ENCODE results near the gene KCNT2. TPM values are rescaled to one million over a fixed set of nuclear protein-coding genes. Genes with fewer than 3 reads are reported as not detected.

The KCNT2 gene
- total RNA-seq, 6 donors from 2014 or later: 2.7 to 9.9 (median 5.9) TPM

DNA sequence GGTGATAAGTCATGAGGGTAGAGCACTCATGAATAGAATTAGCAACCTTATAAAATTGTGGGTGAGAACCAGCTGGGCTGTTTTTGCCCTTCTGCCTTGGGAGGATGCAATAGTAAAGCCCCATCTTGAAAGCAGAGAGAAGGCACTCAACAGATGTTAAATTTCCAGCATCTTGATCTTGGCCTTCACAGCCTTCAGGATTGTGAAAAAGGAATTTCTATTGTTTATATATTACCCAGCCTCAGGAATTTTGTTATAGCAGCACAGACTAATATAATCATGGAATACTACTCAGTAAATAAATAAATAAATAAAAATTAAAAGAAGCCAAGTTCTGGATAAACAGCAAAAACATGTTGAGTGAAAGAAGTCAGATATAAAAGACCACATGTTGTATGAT, 175.2 kb downstream of the KCNT2 start:
- DNase-seq (no peak), ATAC-seq (ENCODE audit: low FRiP score in 2 of 2) (no peak)
- no peak for TF ChIP-seq POLR2A (IDR thresholded peaks at IDR 0.05)
- no peak for TF ChIP-seq EP300 (IDR thresholded peaks at IDR 0.05)
- TF ChIP-seq, protein P1, sequence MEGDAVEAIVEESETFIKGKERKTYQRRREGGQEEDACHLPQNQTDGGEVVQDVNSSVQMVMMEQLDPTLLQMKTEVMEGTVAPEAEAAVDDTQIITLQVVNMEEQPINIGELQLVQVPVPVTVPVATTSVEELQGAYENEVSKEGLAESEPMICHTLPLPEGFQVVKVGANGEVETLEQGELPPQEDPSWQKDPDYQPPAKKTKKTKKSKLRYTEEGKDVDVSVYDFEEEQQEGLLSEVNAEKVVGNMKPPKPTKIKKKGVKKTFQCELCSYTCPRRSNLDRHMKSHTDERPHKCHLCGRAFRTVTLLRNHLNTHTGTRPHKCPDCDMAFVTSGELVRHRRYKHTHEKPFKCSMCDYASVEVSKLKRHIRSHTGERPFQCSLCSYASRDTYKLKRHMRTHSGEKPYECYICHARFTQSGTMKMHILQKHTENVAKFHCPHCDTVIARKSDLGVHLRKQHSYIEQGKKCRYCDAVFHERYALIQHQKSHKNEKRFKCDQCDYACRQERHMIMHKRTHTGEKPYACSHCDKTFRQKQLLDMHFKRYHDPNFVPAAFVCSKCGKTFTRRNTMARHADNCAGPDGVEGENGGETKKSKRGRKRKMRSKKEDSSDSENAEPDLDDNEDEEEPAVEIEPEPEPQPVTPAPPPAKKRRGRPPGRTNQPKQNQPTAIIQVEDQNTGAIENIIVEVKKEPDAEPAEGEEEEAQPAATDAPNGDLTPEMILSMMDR (IDR thresholded peaks at IDR 0.05): no peak
- no peak for TF ChIP-seq POLR2AphosphoS5 (IDR thresholded peaks at IDR 0.05)
- no peaks in the 10 kb centered on the region for H3K27me3 ChIP-seq
- no peak overlapping the region for H3K27ac ChIP-seq
- H3K36me3 ChIP-seq: no peaks in the 10 kb centered on the region
- no peaks in the 10 kb centered on the region for H3K9me3 ChIP-seq
- no peaks in the 10 kb centered on the region for H3K4me1 ChIP-seq
- H3K4me3 ChIP-seq: no peak overlapping the region

DNA sequence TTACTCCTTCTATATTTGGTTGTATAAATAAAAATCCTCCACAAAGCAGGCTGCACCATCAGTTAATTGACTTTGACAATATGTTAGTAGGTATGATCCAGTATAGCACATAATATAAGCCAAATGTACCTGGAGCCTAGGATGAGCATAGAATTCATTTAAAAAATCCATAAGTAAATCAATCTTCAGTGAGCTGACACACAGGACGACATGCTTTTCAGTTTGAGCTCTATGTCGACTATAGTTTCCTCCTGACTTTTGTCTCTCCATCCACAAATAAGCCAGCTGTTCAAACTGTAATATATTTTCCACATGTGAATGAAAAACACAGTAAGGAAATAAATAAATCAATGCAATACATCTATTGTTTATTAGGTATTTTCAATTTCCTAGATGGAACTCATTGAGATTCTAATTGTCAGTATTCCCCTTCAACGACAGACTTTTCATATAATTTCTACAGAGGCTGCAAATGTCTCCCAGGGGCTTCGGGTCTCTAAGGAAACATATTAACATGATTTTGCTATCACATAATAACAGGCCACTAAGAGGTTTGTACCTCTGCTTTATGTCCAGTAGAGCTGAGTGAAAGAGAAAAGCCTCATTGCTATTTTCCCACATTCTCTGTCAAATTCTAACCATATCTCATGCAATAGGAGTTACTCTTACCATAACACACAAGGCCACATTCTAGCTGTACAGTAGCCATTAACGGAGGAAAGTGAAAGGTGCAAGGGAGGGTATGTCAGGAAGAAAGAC, 180.1 kb downstream of the KCNT2 start:
- no peaks in the 10 kb centered on the region for H3K9me3 ChIP-seq
- TF ChIP-seq, protein P1 (IDR thresholded peaks at IDR 0.05): no peak
- TF ChIP-seq POLR2AphosphoS5 (IDR thresholded peaks at IDR 0.05) (no peak), POLR2A (IDR thresholded peaks at IDR 0.05) (no peak), EP300 (IDR thresholded peaks at IDR 0.05) (no peak)
- no peak for ATAC-seq (ENCODE audit: low FRiP score in 2 of 2)
- WGBS, 2 donors: 65 to 73% methylated on average over 5 of the region's 5 CpGs
- no peak for DNase-seq
- no peaks in the 10 kb centered on the region for H3K4me1 ChIP-seq
- H3K27me3 ChIP-seq: no peaks in the 10 kb centered on the region
- no peak overlapping the region for H3K4me3 ChIP-seq
- no peak overlapping the region for H3K27ac ChIP-seq
- no peaks in the 10 kb centered on the region for H3K36me3 ChIP-seq

DNA sequence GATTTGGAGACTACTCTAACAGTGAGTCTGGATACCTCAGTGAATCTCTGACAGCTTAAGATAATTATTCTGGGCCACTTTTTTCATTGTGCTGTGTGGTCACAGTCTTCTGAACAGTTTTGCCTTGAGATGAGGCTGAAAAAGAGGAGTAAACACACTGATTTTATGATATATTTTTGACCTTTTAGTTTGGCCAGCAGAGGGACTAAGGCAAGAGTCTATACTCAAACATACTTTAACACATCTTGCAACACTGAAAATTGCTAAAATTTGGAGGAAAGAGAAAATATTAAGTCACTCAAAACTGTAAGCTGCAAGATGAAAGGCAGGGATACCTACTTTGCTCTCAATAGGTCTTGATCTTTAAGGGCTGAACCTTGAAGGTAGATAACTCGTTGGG, 182.7 kb downstream of the KCNT2 start:
- H3K27me3 ChIP-seq: no peaks in the 10 kb centered on the region
- 65 to 71% methylated on average over 1 of the region's 1 CpG for WGBS, 2 donors
- TF ChIP-seq POLR2AphosphoS5 (IDR thresholded peaks at IDR 0.05): no peak
- TF ChIP-seq EP300 (IDR thresholded peaks at IDR 0.05): no peak
- TF ChIP-seq, protein P1 (IDR thresholded peaks at IDR 0.05): no peak
- TF ChIP-seq POLR2A (IDR thresholded peaks at IDR 0.05): no peak
- no peaks in the 10 kb centered on the region for H3K9me3 ChIP-seq
- H3K4me3 ChIP-seq: no peak overlapping the region
- H3K4me1 ChIP-seq: no peaks in the 10 kb centered on the region
- DNase-seq (no peak), ATAC-seq (ENCODE audit: low FRiP score in 2 of 2) (no peak)
- H3K27ac ChIP-seq: no peak overlapping the region
- H3K36me3 ChIP-seq: no peaks in the 10 kb centered on the region

DNA sequence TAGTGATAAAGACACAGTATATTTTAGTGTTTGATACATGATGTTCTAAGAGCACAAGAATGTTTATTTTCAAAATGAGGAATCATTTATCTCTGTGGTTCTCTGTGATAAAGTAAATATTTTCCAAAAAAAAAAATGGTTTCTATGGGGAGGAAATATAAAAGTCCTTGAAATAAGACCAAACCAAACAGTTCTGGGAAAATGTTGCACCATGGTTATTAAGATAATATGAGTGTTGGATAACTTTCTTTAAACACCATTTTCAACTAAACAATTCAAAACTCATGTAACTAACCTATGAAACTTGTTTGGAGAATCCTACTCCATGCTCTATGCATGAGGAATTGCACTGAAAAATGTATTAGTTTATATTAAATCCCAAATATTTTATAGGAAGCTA, 184.6 kb downstream of the KCNT2 start:
- H3K27ac ChIP-seq: no peak overlapping the region
- no peak for DNase-seq
- TF ChIP-seq, protein P1 (IDR thresholded peaks at IDR 0.05): no peak
- TF ChIP-seq EP300 (IDR thresholded peaks at IDR 0.05) (no peak), POLR2A (IDR thresholded peaks at IDR 0.05) (no peak), POLR2AphosphoS5 (IDR thresholded peaks at IDR 0.05) (no peak)
- no peak for ATAC-seq (ENCODE audit: low FRiP score in 2 of 2)
- no peaks in the 10 kb centered on the region for H3K36me3 ChIP-seq
- no peaks in the 10 kb centered on the region for H3K9me3 ChIP-seq
- no peaks in the 10 kb centered on the region for H3K27me3 ChIP-seq
- no peak overlapping the region for H3K4me3 ChIP-seq
- no peaks in the 10 kb centered on the region for H3K4me1 ChIP-seq

DNA sequence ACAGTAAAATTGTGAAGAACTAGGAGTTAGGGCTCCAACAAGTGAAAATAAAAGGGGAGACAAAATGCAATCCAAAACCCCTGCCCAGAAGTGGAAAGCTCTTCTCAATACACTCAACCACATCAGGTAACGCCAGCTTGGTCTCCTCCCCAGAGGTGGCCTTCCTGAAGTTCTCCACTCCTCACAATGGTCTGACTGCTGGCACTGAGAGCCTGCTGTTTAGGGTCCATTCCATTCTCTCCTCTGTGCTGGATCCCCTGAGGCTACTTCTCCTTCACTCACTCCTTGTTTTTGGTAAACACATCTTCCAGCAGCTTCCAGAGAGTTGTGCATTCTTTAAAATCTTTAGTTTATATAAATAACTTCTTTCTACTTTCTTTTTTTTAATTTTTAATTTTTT, 189.5 kb downstream of the KCNT2 start:
- DNase-seq: no peak
- no peak for TF ChIP-seq EP300 (IDR thresholded peaks at IDR 0.05)
- no peak for TF ChIP-seq POLR2AphosphoS5 (IDR thresholded peaks at IDR 0.05)
- TF ChIP-seq POLR2A (IDR thresholded peaks at IDR 0.05): no peak
- TF ChIP-seq, protein P1 (IDR thresholded peaks at IDR 0.05): no peak

More for the DNA sequence above, 189.5 kb downstream of the KCNT2 start:
- no peaks in the 10 kb centered on the region for H3K36me3 ChIP-seq
- WGBS, 2 donors: 87 to 95% methylated on average over 1 of the region's 1 CpG
- no peaks in the 10 kb centered on the region for H3K9me3 ChIP-seq
- H3K4me1 ChIP-seq: no peaks in the 10 kb centered on the region
- no peak overlapping the region for H3K27ac ChIP-seq
- no peak for ATAC-seq (ENCODE audit: low FRiP score in 2 of 2)
- no peaks in the 10 kb centered on the region for H3K27me3 ChIP-seq
- no peak overlapping the region for H3K4me3 ChIP-seq
